GM10266 (cell line): ENCODE results near the gene TTC33.
"Not testable (repeated sequence)": the region's sequence is repeated elsewhere in the genome, so short reads cannot be mapped to it uniquely, and the experiment has no call there.

Experiments
- DNase-seq: peaks from one replicate; pipeline ENCODE4 v3.0.0; 2012; ENCODE audit errors: extremely low spot score
- CTCF ChIP-seq: IDR thresholded peaks from 2 replicates; pipeline ENCODE4 v1.5.1; 2012; ENCODE audit warnings: mild to moderate bottlenecking, low read depth; ENCODE audit not compliant: control insufficient read depth, insufficient read depth; ENCODE audit errors: missing control alignments

TTC33 gene

GRCh38 chr5:40568548-40568947, 187.2 kb downstream of the TTC33 start:
- no peak for DNase-seq
- no peak for TF ChIP-seq CTCF

GRCh38 chr5:40563173-40563572, 192.6 kb downstream of the TTC33 start:
- DNase-seq, result not testable (repeated sequence)

GRCh38 chr5:40560474-40561110, 195.2 kb downstream of the TTC33 start:
- TF ChIP-seq CTCF, result no peak
- no peak for DNase-seq

GRCh38 chr5:40559306-40559705, 196.5 kb downstream of the TTC33 start:
- no peak for DNase-seq
- no peak for TF ChIP-seq CTCF

GRCh38 chr5:40557501-40557900, 198.3 kb downstream of the TTC33 start:
- no peak for DNase-seq
- no peak for TF ChIP-seq CTCF

GRCh38 chr5:40556811-40557210, 198.9 kb downstream of the TTC33 start:
- DNase-seq, result no peak
- TF ChIP-seq CTCF, result no peak

- no peak for TF ChIP-seq CTCF
- no peak for DNase-seq
Observed at GRCh38 chr5:40555886-40556285, 199.9 kb downstream of the TTC33 start.

- TF ChIP-seq CTCF, result no peak
- no peak for DNase-seq
Observed at GRCh38 chr5:40554813-40555212, 200.9 kb downstream of the TTC33 start.
